Purkinje cell (primary cell): ENCODE results near the gene POLRMT. TPM values are rescaled to one million over a fixed set of nuclear protein-coding genes. Genes with fewer than 3 reads are reported as not detected.

Source experiments
- polyA plus RNA-seq: library from polyadenylated mRNA; unstranded; fragments of >200 nt; fragmentation: Nextera tagmentation; gene quantifications from 2 replicates; pipeline ENCODE4 v1.2.1, GENCODE V29; 2014

Gene POLRMT
- polyA plus RNA-seq, result 29.3 and 57.2 TPM in 2 replicates

GRCh38 chr19:633068-633785 is at the start of gene POLRMT:
Gene POLRMT (minus strand): TSS chr19:633537. CDS start chr19:633512, 25 bp downstream.

GRCh38 chr19:676339-677105 is 43.2 kb upstream of the POLRMT start, which contains the start of gene FSTL3:
Gene FSTL3 (plus strand): TSS chr19:676392. CDS start chr19:676424, 32 bp downstream.

GRCh38 chr19:662962-663681 is 29.8 kb upstream of the POLRMT start, which contains the start of gene RNF126:
Gene RNF126 (minus strand): TSS chr19:663214. CDS start chr19:663121, 93 bp downstream.

GRCh38 chr19:639253-640160 is 6.2 kb upstream of the POLRMT start, which contains the start of gene FGF22:
Gene FGF22 (plus strand): TSS chr19:639879. CDS start chr19:639926, 47 bp downstream.

GRCh38 chr19:589693-590395 is 43.5 kb downstream of the POLRMT start, which contains the start of gene HCN2:
Gene HCN2 (plus strand): TSS chr19:589881. CDS start chr19:589946, 65 bp downstream.

GRCh38 chr19:572140-572742 is 61.1 kb downstream of the POLRMT start, which contains the start of gene BSG:
Gene BSG (plus strand): TSS chr19:572596. CDS start chr19:572635, 39 bp downstream.

Other genes with a start within 250 kb of the POLRMT start
- gene C2CD4C, start 224.4 kb downstream of the POLRMT start, polyA plus RNA-seq, result 0.08 TPM in 1 of 2 replicates, not detected in the other
- 1.2 TPM in 1 of 2 replicates, not detected in the other for gene SHC2, start 172.5 kb downstream of the POLRMT start, polyA plus RNA-seq
- not detected in 2 replicates for gene MADCAM1, start 137.1 kb downstream of the POLRMT start, polyA plus RNA-seq
- not detected in 2 replicates for gene TPGS1, start 126.0 kb downstream of the POLRMT start, polyA plus RNA-seq
- 0.77 and 2.1 TPM in 2 replicates for gene CDC34, start 101.8 kb downstream of the POLRMT start, polyA plus RNA-seq
- gene GZMM, start 89.5 kb downstream of the POLRMT start, polyA plus RNA-seq, result not detected in 2 replicates
- gene BSG, start 60.9 kb downstream of the POLRMT start, polyA plus RNA-seq, result 83.4 and 114 TPM in 2 replicates
- gene HCN2, start 43.7 kb downstream of the POLRMT start, polyA plus RNA-seq, result 0.38 TPM in 1 of 2 replicates, not detected in the other
- 0.26 TPM in 1 of 2 replicates, not detected in the other for gene FGF22, start 6.3 kb upstream of the POLRMT start, polyA plus RNA-seq
- gene RNF126, start 29.7 kb upstream of the POLRMT start, polyA plus RNA-seq, result 1.0 and 2.2 TPM in 2 replicates
- 1.2 TPM in 1 of 2 replicates, not detected in the other for gene FSTL3, start 42.9 kb upstream of the POLRMT start, polyA plus RNA-seq
- not detected in 2 replicates for gene PRSS57, start 61.9 kb upstream of the POLRMT start, polyA plus RNA-seq
- 0.28 and 0.99 TPM in 2 replicates for gene PALM, start 75.4 kb upstream of the POLRMT start, polyA plus RNA-seq
- gene MISP, start 117.6 kb upstream of the POLRMT start, polyA plus RNA-seq, result not detected in 2 replicates
- 0.62 and 0.71 TPM in 2 replicates for gene PTBP1, start 163.9 kb upstream of the POLRMT start, polyA plus RNA-seq
- gene PLPPR3, start 188.4 kb upstream of the POLRMT start, polyA plus RNA-seq, result 1.2 TPM in 1 of 2 replicates, not detected in the other
- not detected in 2 replicates for gene AZU1, start 194.3 kb upstream of the POLRMT start, polyA plus RNA-seq
- gene PRTN3, start 207.5 kb upstream of the POLRMT start, polyA plus RNA-seq, result not detected in 2 replicates
- gene ELANE, start 218.8 kb upstream of the POLRMT start, polyA plus RNA-seq, result not detected in 2 replicates
- 0.34 and 0.60 TPM in 2 replicates for gene CFD, start 226.1 kb upstream of the POLRMT start, polyA plus RNA-seq